SKM-1 (cell line): ENCODE measurements around the gene EMX1.

Experiments used
- DNase-seq: peaks from one replicate; lab custom pipeline; 2025; ENCODE audit not compliant: unreplicated experiment; lab: John Stamatoyannopoulos, UW

Gene EMX1

DNA sequence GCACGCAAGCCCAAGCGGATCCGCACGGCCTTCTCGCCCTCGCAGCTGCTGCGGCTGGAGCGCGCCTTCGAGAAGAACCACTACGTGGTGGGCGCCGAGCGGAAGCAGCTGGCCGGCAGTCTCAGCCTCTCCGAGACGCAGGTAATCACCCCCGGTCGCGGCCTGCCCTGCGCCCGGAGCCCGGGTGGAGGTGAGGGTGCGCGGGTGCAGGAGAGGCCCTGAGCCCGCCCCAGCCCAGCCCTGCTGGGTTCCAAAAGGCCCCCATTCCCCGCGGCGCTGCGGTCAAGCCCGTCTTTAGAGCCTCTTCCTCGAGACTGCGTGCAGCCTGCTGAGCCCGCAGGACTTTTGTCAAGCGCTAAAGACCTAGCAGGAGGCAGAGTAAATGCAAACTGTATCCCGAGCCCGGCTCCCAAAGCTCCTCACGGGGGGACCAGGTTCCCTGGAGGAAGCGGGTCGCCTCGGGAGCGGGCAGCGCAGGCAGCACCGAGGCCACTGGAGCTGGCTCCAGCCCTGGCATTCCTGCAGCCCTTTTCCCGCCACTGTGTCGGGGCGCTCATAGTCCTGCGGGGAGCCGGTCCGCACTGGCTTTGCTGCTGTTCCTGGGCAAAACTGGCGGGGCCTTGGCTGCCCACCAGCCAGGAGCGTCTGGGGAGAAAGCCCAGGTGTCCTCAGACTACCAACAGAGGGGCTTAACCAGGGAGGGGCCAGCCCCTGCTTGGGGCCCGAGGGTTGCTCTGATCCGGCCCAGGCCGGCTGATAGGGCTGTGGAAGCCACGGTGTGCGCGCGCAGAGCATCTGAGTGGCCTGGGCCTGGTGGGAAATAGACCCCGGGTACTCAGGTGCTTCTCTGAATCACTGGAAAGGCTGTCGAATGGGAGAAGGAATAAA is 7.3 kb downstream of the EMX1 start:
- DNase-seq = no peak

- no peak for DNase-seq
These were observed 8.1 kb downstream of the EMX1 start for GRCh38 chr2:72925328-72925943.

DNA sequence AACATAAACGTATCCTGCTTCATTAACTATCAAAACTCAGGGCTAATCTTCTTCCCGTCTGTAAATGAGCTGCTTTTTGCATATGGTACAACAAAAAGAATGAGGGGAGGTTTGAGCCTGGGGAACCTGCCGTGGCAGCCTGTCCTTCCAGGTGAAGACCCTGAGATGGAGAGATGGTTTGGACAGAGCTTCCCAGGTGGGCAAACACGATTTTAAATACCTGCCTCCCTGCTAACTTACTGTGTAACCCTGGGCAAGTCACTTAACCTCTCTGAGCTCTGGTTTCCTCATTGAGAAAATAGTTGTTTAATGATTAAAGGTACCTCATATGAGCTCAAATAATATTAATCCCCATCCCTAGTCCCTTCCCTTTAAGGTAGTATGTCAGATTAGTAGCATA is 9.0 kb downstream of the EMX1 start:
- no peak for DNase-seq

DNA sequence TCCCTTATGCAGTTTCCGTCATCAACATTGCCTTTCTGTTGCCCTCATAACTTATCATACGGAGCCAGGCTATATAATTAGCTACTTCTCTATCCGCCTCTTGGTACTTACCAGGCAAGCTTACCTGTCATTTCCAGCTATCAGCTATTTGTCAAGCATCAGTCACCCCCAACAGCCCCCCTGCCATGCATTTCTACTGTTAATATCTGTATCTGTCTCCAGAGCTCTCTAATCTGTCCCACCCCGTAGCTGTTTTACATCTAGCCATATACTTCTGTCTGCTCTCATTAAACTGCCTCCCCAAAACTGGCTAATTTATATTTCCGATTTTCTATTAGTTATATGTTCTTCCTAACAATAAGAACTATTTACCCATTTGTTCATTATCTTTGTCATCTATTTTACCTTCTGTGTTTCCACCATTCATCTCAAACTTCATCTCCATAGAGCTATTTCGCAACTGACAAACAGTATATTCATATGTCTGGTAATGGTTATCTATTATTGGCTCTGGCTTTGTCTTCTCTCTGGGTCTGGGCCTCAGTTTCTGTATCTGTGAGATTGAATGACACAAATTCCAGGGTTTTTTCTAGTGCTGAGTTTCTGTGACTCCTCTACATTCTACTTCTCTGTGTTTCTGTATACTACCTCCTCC is 9.6 kb downstream of the EMX1 start:
- DNase-seq = no peak

DNA sequence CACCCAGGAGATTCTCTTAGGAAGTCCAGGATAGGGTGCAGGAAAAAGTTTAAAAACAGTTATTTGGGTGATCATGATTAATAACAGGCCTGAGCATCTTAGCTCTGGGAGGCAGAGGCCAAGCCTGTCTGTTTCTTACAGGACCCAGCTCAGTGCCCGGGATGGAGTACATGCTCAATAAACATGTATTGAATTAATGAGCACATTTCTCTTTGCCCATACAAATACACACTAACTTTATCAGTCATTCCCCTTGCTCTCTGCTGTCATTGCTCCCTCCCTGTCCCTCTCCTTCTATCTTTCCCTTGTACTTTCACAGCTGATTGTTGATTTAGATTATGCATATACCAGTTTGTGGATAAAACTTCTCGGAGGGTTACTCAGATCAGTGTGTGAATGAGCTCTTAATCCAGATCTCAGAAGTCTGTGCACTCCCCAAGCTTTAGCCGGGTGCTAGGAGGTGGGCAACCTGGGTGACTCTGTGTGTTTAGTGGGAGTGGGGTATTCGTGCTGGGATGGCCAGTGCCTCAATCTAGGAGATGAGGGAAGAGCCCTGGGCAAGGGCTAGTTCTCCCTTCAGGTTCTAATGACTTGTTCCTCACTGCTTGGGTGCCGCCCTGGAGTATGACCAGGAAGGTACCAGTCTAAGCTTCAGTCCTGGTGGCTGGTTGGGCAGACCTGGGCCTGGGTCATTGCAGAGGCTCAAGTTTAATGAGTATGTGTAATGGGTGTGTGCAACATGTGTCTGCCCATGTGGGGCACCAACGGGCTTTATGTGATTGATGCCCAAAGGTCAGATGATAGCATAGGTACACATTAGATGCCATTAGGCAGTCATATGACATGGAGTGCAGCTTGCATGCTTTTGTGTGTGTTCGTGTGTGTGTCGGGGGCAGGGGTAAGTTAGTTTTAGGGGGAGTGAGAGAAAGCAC is 10.6 kb downstream of the EMX1 start:
- DNase-seq = no peak

GRCh38 chr2:72929010-72929409 is 11.7 kb downstream of the EMX1 start:
- no peak for DNase-seq

DNA sequence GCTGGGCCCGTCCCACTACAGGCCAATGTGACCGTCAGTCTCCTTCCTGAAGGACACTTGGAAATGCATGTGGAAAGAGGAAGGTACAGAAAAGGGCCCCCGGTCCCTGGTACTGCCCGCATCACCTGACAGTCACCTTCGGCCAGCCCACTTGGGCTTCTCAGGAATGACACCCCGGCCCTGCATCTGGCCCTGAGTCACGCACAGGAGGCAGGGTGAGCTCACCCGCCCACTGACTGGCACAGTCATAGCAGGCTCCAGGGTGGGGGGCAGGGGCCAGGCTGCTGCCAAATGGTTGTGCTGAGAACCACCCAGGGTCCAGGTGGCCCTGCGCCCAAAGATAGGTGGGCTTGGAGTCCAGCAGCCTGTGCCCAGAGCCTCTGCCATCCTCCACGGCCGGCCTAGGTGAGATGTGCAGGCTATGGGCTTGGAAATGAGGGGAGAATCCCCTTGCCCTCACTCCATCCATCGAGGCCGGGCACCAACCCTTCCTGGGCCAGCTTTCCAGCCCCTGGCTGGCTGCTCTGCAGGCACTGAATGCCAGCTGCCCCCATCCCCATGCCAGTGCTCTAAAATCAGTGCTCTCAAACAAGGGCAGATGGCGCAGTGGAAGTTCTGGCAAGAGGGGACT is 14.1 kb downstream of the EMX1 start:
- DNase-seq = no peak

- DNase-seq = no peak
These were observed 14.9 kb downstream of the EMX1 start for GRCh38 chr2:72932045-72932740.

DNA sequence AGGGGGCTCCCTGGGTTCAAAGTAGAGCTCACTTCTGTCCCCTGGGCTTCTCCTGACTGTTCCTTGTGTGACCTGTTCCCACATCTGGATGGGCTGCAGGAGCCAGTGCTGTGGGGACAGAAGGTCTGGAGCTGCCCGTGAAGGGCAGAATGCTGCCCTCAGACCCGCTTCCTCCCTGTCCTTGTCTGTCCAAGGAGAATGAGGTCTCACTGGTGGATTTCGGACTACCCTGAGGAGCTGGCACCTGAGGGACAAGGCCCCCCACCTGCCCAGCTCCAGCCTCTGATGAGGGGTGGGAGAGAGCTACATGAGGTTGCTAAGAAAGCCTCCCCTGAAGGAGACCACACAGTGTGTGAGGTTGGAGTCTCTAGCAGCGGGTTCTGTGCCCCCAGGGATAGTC is 15.5 kb downstream of the EMX1 start:
- DNase-seq = no peak

DNA sequence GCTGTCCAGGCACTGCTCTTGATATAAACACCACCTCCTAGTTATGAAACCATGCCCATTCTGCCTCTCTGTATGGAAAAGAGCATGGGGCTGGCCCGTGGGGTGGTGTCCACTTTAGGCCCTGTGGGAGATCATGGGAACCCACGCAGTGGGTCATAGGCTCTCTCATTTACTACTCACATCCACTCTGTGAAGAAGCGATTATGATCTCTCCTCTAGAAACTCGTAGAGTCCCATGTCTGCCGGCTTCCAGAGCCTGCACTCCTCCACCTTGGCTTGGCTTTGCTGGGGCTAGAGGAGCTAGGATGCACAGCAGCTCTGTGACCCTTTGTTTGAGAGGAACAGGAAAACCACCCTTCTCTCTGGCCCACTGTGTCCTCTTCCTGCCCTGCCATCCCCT is 15.9 kb downstream of the EMX1 start:
- no peak for DNase-seq

DNA sequence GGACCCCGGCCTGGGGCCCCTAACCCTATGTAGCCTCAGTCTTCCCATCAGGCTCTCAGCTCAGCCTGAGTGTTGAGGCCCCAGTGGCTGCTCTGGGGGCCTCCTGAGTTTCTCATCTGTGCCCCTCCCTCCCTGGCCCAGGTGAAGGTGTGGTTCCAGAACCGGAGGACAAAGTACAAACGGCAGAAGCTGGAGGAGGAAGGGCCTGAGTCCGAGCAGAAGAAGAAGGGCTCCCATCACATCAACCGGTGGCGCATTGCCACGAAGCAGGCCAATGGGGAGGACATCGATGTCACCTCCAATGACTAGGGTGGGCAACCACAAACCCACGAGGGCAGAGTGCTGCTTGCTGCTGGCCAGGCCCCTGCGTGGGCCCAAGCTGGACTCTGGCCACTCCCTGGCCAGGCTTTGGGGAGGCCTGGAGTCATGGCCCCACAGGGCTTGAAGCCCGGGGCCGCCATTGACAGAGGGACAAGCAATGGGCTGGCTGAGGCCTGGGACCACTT is 16.4 kb downstream of the EMX1 start:
- no peak for DNase-seq

DNA sequence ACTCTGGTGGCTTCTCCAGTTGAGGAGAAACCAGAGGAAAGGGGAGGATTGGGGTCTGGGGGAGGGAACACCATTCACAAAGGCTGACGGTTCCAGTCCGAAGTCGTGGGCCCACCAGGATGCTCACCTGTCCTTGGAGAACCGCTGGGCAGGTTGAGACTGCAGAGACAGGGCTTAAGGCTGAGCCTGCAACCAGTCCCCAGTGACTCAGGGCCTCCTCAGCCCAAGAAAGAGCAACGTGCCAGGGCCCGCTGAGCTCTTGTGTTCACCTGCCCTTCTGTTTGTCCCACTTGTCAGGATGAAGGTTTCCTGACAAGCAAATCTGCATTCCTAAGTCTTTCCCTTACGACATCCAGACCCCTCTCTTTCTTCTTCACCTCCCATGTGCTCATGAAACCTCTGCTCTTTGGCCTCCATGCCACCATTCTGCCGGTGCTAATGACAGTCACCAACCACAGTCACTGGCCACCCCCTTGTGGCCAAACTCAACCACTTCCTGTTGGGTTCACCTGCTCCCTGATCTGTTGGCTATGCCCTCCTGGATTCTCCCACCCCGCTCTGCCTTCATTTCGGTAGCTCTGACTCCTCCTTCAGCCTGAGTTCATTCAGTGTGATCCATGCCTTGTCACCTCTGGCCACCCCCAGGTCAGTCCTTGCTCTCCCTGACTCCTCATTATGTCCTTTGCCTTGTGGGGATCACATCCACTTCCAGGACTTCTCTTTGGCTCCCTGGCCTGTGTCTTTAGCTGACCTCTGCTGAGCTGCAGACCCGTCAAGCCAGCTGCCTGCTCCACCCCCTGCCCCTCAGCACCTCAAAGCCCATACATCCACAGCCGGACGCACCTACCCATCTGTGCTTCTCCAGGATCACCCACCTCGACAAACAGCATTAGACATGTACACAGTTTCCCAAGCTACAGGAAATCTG is 17.6 kb downstream of the EMX1 start:
- no peak for DNase-seq

DNA sequence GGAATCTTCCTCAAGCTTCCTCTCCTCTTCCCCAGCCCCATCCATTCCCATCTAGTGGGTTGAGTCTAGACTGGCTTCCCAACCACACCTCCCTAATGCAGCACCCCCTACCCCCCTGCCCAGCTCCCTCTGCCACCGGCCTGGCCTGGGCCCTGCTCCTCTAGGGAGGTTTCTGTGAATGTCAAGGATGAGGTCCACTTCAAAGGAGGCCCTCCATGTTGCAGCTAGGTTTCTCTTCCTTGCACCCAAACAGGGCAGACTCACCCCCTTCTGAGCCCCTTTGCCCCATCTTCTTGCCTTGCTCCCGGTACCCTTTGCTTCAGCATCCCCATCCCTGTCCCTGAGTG is 18.3 kb downstream of the EMX1 start:
- no peak for DNase-seq

DNA sequence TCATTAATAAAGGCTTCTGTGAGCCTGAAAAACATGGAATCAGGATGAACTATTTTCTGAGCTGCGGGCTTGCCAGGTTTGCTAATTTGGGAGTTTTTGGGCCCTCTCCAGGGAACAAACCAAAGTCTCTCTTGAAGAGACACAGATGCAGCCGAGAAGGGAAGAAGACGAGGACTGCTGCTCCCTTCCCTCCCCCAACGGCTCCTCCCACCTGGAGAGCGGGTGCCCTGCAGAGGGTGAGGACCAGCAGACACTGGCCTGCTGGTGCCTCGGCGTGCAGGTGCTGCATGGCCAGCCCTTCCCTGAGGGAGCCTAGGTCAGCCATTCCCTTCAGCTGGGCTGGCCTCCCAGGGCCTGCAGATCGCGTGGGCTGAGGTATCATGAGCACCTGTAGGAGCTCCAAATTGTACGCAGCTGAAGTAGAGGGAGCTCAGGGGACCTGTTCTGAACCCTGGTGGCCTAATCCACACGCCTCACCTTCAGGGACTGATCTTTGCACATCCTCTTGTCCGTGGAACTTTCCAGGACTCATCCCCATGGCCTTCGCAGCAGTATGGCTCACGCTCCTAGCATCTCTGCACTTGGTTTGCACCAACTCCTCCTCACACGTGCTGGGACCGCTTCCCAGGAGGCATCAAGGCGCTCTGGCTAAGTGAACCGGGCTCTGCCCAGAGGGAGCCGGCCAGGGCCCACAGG is 19.5 kb downstream of the EMX1 start:
- DNase-seq = no peak

- DNase-seq = no peak
These were observed 20.0 kb downstream of the EMX1 start for GRCh38 chr2:72937356-72937669.

DNA sequence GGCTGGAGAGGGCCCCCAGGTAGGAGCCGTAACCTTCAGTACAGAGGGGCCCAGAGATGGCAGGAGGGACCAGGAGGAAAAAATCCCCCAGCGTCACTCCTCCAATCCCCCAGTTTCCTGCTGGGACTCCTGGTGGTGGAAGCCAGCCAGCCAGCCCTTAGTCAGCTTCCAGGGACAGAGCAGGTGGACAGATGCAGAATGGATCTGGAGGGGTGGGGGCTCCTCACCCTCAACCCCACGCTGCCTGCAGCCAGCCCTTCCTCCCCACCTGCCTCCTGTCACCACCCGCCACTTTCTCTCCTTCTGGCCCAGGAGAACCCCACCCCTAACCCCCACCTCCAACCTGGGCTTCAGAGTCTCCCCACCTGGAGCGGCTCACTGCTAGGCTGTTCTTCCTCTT is 21.1 kb downstream of the EMX1 start:
- DNase-seq = no peak

DNA sequence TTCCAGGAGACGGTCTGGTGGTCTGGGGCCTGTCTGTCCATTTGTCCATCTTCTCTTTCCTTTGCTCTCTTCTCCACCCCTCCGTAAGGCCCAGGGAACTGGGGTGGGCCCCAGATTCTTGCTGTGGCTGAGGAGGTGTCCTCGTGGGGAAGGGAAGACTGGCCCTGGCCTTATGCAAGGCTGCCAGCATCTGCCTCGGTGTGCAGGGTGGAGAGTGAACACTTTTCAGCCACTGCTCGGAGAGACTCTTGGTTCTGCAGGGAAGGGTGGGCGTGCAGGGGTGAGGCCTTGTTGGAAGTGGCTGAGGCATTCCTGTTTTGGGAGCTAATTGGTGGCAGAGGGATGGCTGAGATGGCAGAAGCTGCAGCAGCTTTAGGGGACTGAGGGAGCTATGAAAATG is 23.0 kb downstream of the EMX1 start:
- no peak for DNase-seq

DNA sequence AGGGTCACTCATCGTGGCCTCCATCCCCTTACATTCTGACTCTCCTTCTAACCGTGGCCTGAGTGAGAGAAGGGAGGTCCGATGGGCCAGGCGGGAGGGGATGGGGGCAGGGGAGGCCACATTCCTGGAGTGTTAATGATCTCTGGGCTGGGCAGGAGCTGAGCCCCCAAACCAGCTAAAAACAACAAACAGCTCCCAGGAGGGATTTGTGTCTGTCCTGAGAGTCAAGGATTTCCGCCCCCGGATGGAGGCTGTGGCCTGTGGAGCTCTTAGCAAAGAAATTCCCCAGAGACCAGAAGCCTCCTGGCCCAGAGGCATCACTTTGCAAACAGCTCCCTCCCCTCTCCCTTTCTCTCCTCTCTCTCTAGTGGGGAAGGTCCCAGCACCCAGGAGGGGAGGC is 23.5 kb downstream of the EMX1 start:
- DNase-seq = no peak
